HG03520 (cell line): ENCODE measurements around the gene FGB.

Experiments used
- ATAC-seq: cut with Tn5 transposase; IDR thresholded peaks from one replicate; pipeline ENCODE4 v1.9.1; 2021; ENCODE audit warnings: mild to moderate bottlenecking, moderate library complexity; ENCODE audit not compliant: unreplicated experiment

FGB gene

DNA sequence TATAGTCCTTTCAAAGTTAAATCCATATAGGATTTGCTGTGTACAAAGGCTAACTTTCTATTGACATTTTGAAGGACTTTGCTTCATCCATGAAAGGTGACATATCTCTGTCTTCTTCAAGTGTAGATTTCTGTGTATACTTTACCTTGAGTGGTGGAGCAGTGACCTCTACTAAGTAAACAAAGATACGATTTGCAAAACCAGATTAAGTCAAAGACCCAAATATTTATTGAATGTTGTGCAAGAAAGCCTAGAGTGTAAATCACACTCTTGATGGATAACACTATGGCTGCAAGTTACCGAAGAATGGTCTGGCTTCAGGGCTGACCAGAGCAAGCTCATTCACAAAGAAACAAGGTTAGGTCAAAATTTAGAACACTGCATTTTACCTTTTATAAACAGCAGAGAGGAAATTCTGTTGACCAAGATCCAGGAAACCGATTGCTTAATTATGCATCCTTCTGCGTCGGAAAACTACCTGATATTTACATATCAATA, 55.1 kb downstream of the FGB start:
- ATAC-seq = no peak

DNA sequence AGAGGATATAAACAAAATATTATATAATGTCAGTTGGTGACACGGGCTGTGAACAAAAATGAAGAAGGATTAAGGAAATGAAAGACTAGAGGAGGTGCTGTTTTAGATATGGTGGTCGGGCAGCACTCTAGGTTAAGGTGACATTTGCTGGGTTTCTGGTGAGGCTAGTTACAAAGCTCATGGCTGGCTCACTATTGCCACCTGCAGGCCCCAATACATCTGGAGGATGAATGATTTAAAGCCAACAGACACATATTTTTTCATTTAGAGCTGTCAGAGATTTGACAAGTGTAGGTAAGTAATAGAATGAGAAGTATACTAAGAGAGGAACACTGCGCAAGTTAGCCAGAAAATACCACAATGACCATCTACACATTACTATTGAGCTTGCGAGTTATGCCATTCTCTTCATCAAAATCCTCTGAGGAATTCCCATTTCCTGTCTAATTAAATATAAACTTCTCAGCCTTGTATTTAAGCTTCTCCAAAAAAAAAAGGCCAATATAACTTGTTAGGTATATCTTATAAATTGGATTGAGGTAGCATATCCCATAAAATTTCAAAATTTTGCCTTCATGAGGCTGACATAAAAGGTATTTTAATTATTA, 56.0 kb downstream of the FGB start:
- peak; percentile 78 for ATAC-seq

DNA sequence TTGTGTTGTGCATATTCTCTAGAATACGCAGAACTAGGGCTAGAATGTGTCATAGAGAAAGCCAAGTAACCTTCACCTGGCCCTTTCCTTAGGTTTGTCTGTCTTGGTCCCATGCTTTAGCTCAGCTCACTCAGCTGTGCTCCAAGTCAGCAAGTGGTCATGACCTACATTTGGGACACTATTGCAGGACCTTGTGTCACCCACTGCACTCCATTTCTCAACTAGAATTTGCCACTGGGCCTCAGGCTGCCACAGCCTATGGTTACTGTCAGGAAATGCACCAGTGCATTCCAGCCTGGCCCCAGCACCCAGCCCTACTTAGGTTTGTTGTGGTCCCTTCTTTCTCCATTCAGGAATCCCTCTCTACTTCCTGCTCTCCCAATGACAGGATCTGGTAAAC, 57.3 kb downstream of the FGB start:
- no peak for ATAC-seq
